ENCODE measurements around the gene ANKHD1. TPM values are rescaled to one million over a fixed set of nuclear protein-coding genes. Genes with fewer than 3 reads are reported as not detected.

The ANKHD1 gene
- total and polyA plus RNA-seq, 9 of the 15 experiments (the other 6 are each of a cell fraction or from before 2014, with no cell fraction given) = 38.9 to 138 (median 78.7) TPM

DNA sequence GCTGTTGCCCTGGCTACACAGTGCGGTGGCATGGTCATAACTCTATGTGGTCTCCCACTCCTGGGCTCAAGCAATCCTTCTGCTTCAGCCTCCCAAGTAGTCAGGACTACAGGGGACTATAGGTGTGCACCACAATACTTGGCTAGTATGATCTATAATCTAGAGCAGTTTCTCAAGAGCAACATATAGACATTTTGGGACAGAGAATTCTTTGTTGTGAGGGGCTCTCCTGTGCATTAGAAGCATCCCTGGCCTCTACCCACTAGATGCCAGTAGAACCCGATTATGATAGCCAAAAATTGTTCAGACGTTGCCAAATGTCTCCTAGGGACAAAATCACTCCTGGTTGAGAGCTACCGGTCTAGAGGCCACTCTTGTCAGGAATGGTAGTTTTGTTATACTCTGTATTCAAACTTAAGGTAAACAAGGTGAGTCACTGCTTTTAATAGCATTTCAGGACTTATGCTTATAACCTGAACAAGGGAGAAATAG is 7.2 kb downstream of the ANKHD1 start (continued):
- TF ChIP-seq ASH1L (IDR thresholded peaks at IDR 0.05; ENCODE audit: borderline replicate concordance, low read depth, partially characterized antibody) (no peak), RAD51 (IDR thresholded peaks at IDR 0.05; ENCODE audit: borderline replicate concordance, low read depth) (no peak)

DNA sequence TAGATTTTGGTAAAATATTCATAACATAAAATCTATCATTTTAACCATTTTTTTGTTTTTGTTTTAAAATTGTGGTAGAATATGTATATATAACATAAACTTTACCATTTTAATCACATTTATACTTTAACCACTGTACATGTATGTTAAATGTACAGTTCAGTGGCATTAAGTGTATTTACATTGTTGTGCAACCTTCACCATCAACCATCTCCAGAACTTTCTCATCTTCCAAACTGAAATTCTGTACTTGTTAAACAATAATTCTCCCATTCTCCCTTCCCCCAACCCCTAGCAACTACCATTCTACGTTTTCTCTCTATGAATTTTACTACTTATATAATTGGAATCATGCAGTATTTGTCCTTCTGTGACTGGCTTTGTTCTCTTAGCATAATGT is 11.6 kb downstream of the ANKHD1 start:
- 59% methylated on average over 1 of the region's 1 CpG for WGBS (ENCODE audit: insufficient coverage, low coverage, missing lambda C conversion rate)
- intact Hi-C loops (cut with micrococcal nuclease) (no loop called here), in situ Hi-C loops (cut with MboI) (no loop called here)
- no TSS peak for BruUV-seq (replicated peaks)
- Histone ChIP-seq H2AFZ (ENCODE audit: low read depth, low read length) (no peak overlapping the region), H4K20me1 (replicated peaks; ENCODE audit: control insufficient read depth, insufficient read depth, low read length) (no peaks in the 10 kb centered on the region; the same call in 1 of the 2 replicates), H3K9me3 (replicated peaks; ENCODE audit: control insufficient read depth, insufficient read depth, low read depth, low read length) (no peaks in the 10 kb centered on the region), H3K27me3 (ENCODE audit: control insufficient read depth in 2 of 2, insufficient read depth in 2 of 2, low read length in 2 of 2) (no peaks in the 10 kb centered on the region), H3K79me2 (ENCODE audit: control insufficient read depth, insufficient read depth, low read length) (peaks cover 92% of the 10 kb centered on the region), H3K4me3 (no peak overlapping the region), H3K27ac (ENCODE audit: extremely low read depth, low read depth, low read length) (no peak overlapping the region), H3K4me1 (replicated peaks in 1 of 2; ENCODE audit: control insufficient read depth in 2 of 2, insufficient read depth in 2 of 2, low read length in 2 of 2) (peaks cover 0 to 4% of the 10 kb centered on the region in 2 experiments; a peak in 1 of 5 replicates), H3K9ac (ENCODE audit: insufficient read depth in 1 of 2, low read depth in 2 of 2, low read length in 2 of 2) (no peak overlapping the region), H3K9me1 (ENCODE audit: control insufficient read depth, insufficient read depth, low read length) (peaks cover 4% of the 10 kb centered on the region), H3K36me3 (ENCODE audit: control insufficient read depth, insufficient read depth, low read length) (peaks cover 43% of the 10 kb centered on the region; the same call in 1 of the 3 replicates), H3K4me2 (ENCODE audit: insufficient read depth, low read length) (no peak overlapping the region)
- DNase-seq (ENCODE audit: extremely low read depth in 1 of 4, low spot score in 3 of 4) (no peak), FAIRE-seq (no peak), ATAC-seq (no peak)
- POLR2A ChIA-PET = no interaction called here
- TF ChIP-seq CEBPB (tag; IDR thresholded peaks at IDR 0.05) = peak; percentile 61
- no peak for TF ChIP-seq ZNF707 (CRISPR knock-in tag; conservative IDR thresholded peaks at IDR 0.05)
- no peak for TF ChIP-seq RAD51 (IDR thresholded peaks at IDR 0.05; ENCODE audit: borderline replicate concordance, low read depth)
- peak in 1 of 2 experiments; percentile 16 for TF ChIP-seq NCOA2 (IDR thresholded peaks at IDR 0.05; ENCODE audit: partially characterized antibody in 2 of 2)
- no peak for TF ChIP-seq CEBPG (CRISPR knock-in tag; IDR thresholded peaks at IDR 0.05)
- peak; percentile 12 to 47; a peak in 1 of 4 replicates for TF ChIP-seq CEBPG (tag; conservative IDR thresholded peaks at IDR 0.05 in 1 of 2, IDR thresholded peaks at IDR 0.05 in 1 of 2)
- TF ChIP-seq, protein P1, sequence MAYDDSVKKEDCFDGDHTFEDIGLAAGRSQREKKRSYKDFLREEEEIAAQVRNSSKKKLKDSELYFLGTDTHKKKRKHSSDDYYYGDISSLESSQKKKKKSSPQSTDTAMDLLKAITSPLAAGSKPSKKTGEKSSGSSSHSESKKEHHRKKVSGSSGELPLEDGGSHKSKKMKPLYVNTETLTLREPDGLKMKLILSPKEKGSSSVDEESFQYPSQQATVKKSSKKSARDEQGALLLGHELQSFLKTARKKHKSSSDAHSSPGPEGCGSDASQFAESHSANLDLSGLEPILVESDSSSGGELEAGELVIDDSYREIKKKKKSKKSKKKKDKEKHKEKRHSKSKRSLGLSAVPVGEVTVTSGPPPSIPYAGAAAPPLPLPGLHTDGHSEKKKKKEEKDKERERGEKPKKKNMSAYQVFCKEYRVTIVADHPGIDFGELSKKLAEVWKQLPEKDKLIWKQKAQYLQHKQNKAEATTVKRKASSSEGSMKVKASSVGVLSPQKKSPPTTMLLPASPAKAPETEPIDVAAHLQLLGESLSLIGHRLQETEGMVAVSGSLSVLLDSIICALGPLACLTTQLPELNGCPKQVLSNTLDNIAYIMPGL (CRISPR knock-in tag; IDR thresholded peaks at IDR 0.05) = no peak
- no peak for TF ChIP-seq MTA1 (IDR thresholded peaks at IDR 0.05; ENCODE audit: borderline replicate concordance)
- TF ChIP-seq ZNF77 (CRISPR knock-in tag; IDR thresholded peaks at IDR 0.05) = no peak
- no peak for TF ChIP-seq MTA3 (IDR thresholded peaks at IDR 0.05; ENCODE audit: borderline replicate concordance)
- no peak for TF ChIP-seq RNF2 (IDR thresholded peaks at IDR 0.05)
- TF ChIP-seq, protein P2, sequence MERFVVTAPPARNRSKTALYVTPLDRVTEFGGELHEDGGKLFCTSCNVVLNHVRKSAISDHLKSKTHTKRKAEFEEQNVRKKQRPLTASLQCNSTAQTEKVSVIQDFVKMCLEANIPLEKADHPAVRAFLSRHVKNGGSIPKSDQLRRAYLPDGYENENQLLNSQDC (CRISPR knock-in tag; IDR thresholded peaks at IDR 0.05) = no peak
- CTCF ChIA-PET (ENCODE audit: low intra/inter-chr PET ratio) = no interaction called here
